ENCODE results near the gene EEF2K.
"Not testable (repeated sequence)": the region's sequence is repeated elsewhere in the genome, so short reads cannot be mapped to it uniquely, and the experiment has no call there.

Gene EEF2K

GRCh38 chr16:22213801-22214200 lies 7.7 kb downstream of the EEF2K start:
- no peak for DNase-seq

- DNase-seq, result no peak
These were observed 8.3 kb downstream of the EEF2K start for GRCh38 chr16:22214402-22214801.

- no peak for DNase-seq
These were observed 8.8 kb downstream of the EEF2K start for GRCh38 chr16:22214889-22215288.

- DNase-seq, result peak; percentile 33
These were observed 10.2 kb downstream of the EEF2K start for GRCh38 chr16:22216191-22216831.

GRCh38 chr16:22216832-22217225 lies 10.8 kb downstream of the EEF2K start:
- DNase-seq, result not testable (repeated sequence)

- no peak for DNase-seq
These were observed 12.0 kb downstream of the EEF2K start for GRCh38 chr16:22217890-22218730.

GRCh38 chr16:22219389-22220068 lies 13.5 kb downstream of the EEF2K start:
- no peak for DNase-seq

- DNase-seq, result no peak
These were observed 14.0 kb downstream of the EEF2K start for GRCh38 chr16:22220069-22220440.

- DNase-seq, result no peak
These were observed 14.6 kb downstream of the EEF2K start for GRCh38 chr16:22220714-22221113.

- no peak for DNase-seq
These were observed 15.9 kb downstream of the EEF2K start for GRCh38 chr16:22222006-22222405.

- no peak for DNase-seq
These were observed 16.9 kb downstream of the EEF2K start for GRCh38 chr16:22222998-22223397.

GRCh38 chr16:22225060-22225459 lies 19.0 kb downstream of the EEF2K start:
- DNase-seq, result no peak

- DNase-seq, result no peak
These were observed 23.8 kb downstream of the EEF2K start for GRCh38 chr16:22229889-22230288.

GRCh38 chr16:22232277-22233036 lies 26.4 kb downstream of the EEF2K start:
- peak; percentile 14 for DNase-seq

- no peak for DNase-seq
These were observed 26.9 kb downstream of the EEF2K start for GRCh38 chr16:22233037-22233372.

- no peak for DNase-seq
These were observed 30.0 kb downstream of the EEF2K start for GRCh38 chr16:22235839-22236745.

GRCh38 chr16:22239131-22239805 lies 33.2 kb downstream of the EEF2K start:
- no peak for DNase-seq

- no peak for DNase-seq
These were observed 34.1 kb downstream of the EEF2K start for GRCh38 chr16:22240023-22240710.

GRCh38 chr16:22250522-22250921 lies 44.4 kb downstream of the EEF2K start:
- no peak for DNase-seq

- DNase-seq, result no peak
These were observed 46.2 kb downstream of the EEF2K start for GRCh38 chr16:22252317-22252716.

- no peak for DNase-seq
These were observed 47.2 kb downstream of the EEF2K start for GRCh38 chr16:22253272-22253671.
